Calu3 (cell line): ENCODE measurements around the gene HECTD1. TPM values are rescaled to one million over a fixed set of nuclear protein-coding genes. Genes with fewer than 3 reads are reported as not detected.
"Not testable (repeated sequence)": the region's sequence is repeated elsewhere in the genome, so short reads cannot be mapped to it uniquely, and the experiment has no call there.

Source experiments
- BruUV-seq: library from RNA; stranded (reverse); fragments of 400-500 nt; replicated peaks from 2 replicates; lab custom pipeline; 2021; lab: Mats Ljungman, UMichigan
- CTCF ChIA-PET: fragments of 300-600 bp; sonication (Branson Sonifier 250); formaldehyde crosslinking; loops from one replicate; lab custom pipeline; 2022; ENCODE audit warnings: antibody characterized with exemption; lab: Charles Lee
- DNase-seq: peaks from one replicate; pipeline ENCODE4 v3.0.0; 2022
- H3K27ac Mint-ChIP-seq: one replicate; pipeline ENCODE4 v1.8.0; 2022; ENCODE audit warnings: mixed read lengths; ENCODE audit not compliant: unreplicated experiment
- H3K27me3 Mint-ChIP-seq: one replicate; pipeline ENCODE4 v1.8.0; 2022; ENCODE audit warnings: mixed read lengths; ENCODE audit not compliant: unreplicated experiment
- H3K36me3 Mint-ChIP-seq: one replicate; pipeline ENCODE4 v1.8.0; 2022; ENCODE audit warnings: mild to moderate bottlenecking, moderate library complexity, mixed read lengths; ENCODE audit not compliant: insufficient read depth, unreplicated experiment
- H3K4me1 Mint-ChIP-seq: one replicate; pipeline ENCODE4 v1.8.0; 2022; ENCODE audit warnings: mild to moderate bottlenecking, low read depth, mixed read lengths; ENCODE audit not compliant: unreplicated experiment
- H3K4me3 Mint-ChIP-seq: one replicate; pipeline ENCODE4 v1.8.0; 2022; ENCODE audit warnings: mild to moderate bottlenecking, low read depth, moderate library complexity, mixed read lengths; ENCODE audit not compliant: unreplicated experiment
- H3K9me3 Mint-ChIP-seq: one replicate; pipeline ENCODE4 v1.8.0; 2022; ENCODE audit warnings: low read depth, mixed read lengths; ENCODE audit not compliant: unreplicated experiment
- intact Hi-C: fragments of 100-400 bp; cut with micrococcal nuclease; formaldehyde crosslinking; loops from one replicate; pipeline ENCODE4 v1.10.0; 2022; ENCODE audit not compliant: unreplicated experiment
- total RNA-seq: library from RNA; stranded (reverse); gene quantifications from 2 replicates; pipeline ENCODE4 v1.2.3, GENCODE V29; 2022
- TF ChIP-seq, protein P1 (sequence below): fragments of 200-600 bp; IDR thresholded peaks from one replicate; pipeline ENCODE4 v1.8.0; 2022; ENCODE audit warnings: antibody characterized with exemption; ENCODE audit not compliant: unreplicated experiment

HECTD1 gene
- total RNA-seq, 1 experiment from 2014 or later, result 98.6 TPM

DNA sequence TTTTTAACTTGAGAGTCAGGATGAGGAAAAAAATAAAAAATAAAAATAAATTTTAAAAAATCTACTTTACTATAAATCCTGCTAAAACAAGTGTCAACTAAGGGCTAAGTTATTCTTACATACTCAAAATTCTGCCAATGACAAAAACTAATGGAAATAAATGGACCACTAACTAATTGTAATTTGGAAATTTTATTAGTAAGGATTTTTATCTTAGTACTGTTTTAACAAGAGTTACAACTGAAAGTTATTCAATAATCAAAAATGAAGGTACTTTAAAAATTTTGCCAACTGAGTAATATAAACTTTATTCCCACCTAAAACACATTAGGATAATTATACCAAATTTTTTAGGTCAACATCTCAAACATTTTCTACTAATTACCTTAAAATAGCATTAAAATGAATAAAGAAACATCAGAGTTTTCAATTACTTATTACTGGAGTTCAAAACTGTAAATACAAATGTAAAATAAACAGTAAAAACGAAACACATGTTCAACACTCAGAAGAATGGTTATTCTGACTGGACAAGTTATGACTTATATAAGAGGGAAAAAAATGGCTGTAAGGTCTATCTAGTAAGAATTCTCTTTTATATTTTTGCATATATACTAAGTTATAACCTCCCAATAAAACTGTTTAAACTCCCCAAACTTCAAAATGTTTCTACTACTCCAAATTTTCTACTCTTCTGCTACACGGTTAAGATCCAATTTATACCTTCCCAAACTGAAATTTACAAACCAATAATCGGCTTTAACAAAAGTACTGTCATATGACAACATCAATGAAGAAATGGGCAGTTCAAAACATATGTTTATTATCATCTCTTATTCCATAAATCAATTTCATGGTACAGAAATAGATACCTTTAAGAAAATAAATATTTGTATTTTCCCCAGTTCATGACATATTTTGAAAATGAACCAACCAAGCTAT, 2.7 kb downstream of the HECTD1 start:
- CTCF ChIA-PET, result interaction anchor here (0.7 kb wide), 1 partner anchor 24 kb away, joined by 3 read pairs; no protein-coding TSS in a partner anchor
- TF ChIP-seq, protein P1, sequence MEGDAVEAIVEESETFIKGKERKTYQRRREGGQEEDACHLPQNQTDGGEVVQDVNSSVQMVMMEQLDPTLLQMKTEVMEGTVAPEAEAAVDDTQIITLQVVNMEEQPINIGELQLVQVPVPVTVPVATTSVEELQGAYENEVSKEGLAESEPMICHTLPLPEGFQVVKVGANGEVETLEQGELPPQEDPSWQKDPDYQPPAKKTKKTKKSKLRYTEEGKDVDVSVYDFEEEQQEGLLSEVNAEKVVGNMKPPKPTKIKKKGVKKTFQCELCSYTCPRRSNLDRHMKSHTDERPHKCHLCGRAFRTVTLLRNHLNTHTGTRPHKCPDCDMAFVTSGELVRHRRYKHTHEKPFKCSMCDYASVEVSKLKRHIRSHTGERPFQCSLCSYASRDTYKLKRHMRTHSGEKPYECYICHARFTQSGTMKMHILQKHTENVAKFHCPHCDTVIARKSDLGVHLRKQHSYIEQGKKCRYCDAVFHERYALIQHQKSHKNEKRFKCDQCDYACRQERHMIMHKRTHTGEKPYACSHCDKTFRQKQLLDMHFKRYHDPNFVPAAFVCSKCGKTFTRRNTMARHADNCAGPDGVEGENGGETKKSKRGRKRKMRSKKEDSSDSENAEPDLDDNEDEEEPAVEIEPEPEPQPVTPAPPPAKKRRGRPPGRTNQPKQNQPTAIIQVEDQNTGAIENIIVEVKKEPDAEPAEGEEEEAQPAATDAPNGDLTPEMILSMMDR, result no peak
- Mint-ChIP-seq H3K36me3 (peaks cover 60% of the 10 kb centered on the region), H3K27ac (no peak overlapping the region), H3K27me3 (no peaks in the 10 kb centered on the region), H3K9me3 (no peaks in the 10 kb centered on the region), H3K4me3 (peak overlapping the region; percentile 81), H3K4me1 (peaks cover 31% of the 10 kb centered on the region)
- BruUV-seq, result no TSS peak
- intact Hi-C loops, result loop anchor here (5.0 to 10.0 kb wide), 2 partner anchors 120 to 152 kb away; no protein-coding TSS in a partner anchor
- no peak for DNase-seq

DNA sequence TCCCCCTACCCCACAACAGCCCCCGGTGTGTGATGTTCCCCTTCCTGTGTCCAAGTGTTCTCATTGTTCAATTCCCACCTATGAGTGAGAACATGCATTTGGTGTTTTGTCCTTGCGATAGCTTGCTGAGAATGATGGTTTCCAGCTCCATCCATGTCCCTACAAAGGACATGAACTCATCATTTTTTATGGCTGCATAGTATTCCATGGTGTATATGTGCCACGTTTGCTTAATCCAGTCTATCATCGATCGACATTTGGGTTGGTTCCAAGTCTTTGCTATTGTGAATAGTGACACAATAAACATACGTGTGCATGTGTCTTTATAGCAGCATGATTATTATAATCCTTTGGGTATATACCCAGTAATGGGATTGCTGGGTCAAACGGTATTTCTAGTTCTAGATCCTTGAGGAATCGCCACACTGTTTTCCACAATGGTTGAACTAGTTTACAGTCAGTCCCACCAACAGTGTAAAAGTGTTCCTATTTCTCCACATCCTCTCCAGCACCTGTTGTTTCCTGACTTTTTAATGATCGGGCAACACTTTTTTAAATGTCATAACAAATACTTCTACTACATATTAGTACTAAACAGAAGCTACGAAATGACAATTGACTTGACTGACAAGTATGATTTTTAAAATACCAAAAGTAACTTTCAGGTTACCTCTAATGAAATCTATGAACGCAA, 3.5 kb downstream of the HECTD1 start:
- DNase-seq, H3K4me3 Mint-ChIP-seq, BruUV-seq, H3K27ac Mint-ChIP-seq, CTCF ChIA-PET, H3K27me3 Mint-ChIP-seq, H3K9me3 Mint-ChIP-seq: not testable (repeated sequence)
- Mint-ChIP-seq H3K4me1 (peaks cover 30% of the 10 kb centered on the region), H3K36me3 (peaks cover 60% of the 10 kb centered on the region)
- intact Hi-C loops, result loop anchor here (10.0 kb wide), 1 partner anchor 121 kb away; no protein-coding TSS in a partner anchor

DNA sequence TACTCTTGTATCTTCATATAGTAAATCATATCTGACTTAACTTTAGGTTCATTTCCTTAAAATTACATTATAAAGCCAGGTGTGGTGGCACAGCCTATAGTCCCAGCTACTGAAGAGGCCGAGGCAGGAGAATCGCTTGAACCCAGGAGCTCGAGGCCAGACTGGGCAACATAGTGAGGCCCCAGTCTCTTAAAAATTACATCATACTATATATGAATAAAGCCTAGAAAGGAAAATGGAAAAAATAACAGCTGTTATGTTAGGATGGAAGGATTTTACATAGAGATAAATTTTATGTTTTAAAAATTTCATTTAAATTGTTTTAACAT, 4.2 kb downstream of the HECTD1 start:
- peaks cover 59% of the 10 kb centered on the region for H3K36me3 Mint-ChIP-seq
- intact Hi-C loops, result loop anchor here (10.0 kb wide), 1 partner anchor 121 kb away; no protein-coding TSS in a partner anchor

DNA sequence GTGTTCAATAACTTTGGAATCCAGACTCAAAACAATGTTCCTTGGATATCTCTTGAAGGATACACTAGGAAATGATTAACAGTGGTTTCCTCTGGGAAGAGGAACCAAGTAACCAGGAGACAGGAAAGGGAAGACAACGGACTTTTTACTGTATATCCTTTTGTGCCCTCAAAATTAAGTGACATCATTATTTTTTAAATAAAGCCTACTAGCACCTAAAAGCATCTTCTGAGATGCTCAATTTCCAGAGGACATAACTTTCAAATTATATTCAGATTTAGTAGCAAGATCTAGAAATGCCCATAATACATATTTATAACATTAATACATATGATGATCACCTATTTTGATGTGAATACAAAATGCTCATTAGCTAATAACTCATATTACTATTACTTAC, 6.5 kb downstream of the HECTD1 start:
- peak overlapping the region; percentile 7 for H3K27ac Mint-ChIP-seq
- BruUV-seq, result no TSS peak
- no peak overlapping the region for H3K4me3 Mint-ChIP-seq
- no peaks in the 10 kb centered on the region for H3K9me3 Mint-ChIP-seq
- H3K4me1 Mint-ChIP-seq, result peaks cover 38% of the 10 kb centered on the region
- peaks cover 42% of the 10 kb centered on the region for H3K36me3 Mint-ChIP-seq
- DNase-seq, result no peak
- CTCF ChIA-PET, result no interaction called here
- intact Hi-C loops, result loop anchor here (10.0 kb wide), 1 partner anchor 124 kb away; no protein-coding TSS in a partner anchor
- TF ChIP-seq, protein P1, result no peak
- no peaks in the 10 kb centered on the region for H3K27me3 Mint-ChIP-seq

More for the DNA sequence above, 4.2 kb downstream of the HECTD1 start:
- peaks cover 23% of the 10 kb centered on the region for H3K4me1 Mint-ChIP-seq
- no peaks in the 10 kb centered on the region for H3K27me3 Mint-ChIP-seq
- no peak for DNase-seq
- CTCF ChIA-PET, result no interaction called here
- H3K9me3 Mint-ChIP-seq, result no peaks in the 10 kb centered on the region
- no peak overlapping the region for H3K4me3 Mint-ChIP-seq
- BruUV-seq, result no TSS peak
- TF ChIP-seq, protein P1, result no peak
- H3K27ac Mint-ChIP-seq, result no peak overlapping the region
